Measurements from ENCODE around the gene MMEL1. TPM values are rescaled to one million over a fixed set of nuclear protein-coding genes. Genes with fewer than 3 reads are reported as not detected.

MMEL1 gene
- total RNA-seq, 1 experiment from 2014 or later: 0.46 TPM

- TF ChIP-seq CTCF (IDR thresholded peaks at IDR 0.05): no peak
- TF ChIP-seq TCF7L2 (IDR thresholded peaks at IDR 0.05; ENCODE audit: low read depth, low read length): no peak
- no peak for TF ChIP-seq SIN3A (IDR thresholded peaks at IDR 0.05; ENCODE audit: borderline replicate concordance, insufficient read depth, low read depth, low read length)
- no peak for TF ChIP-seq POLR2AphosphoS5 (IDR thresholded peaks at IDR 0.05; ENCODE audit: low read depth, low read length)
- no peak for TF ChIP-seq REST (IDR thresholded peaks at IDR 0.05; ENCODE audit: insufficient read depth in 1 of 2, low read depth in 2 of 2, low read length in 1 of 2)
- no TSS peak for BruUV-seq (replicated peaks)
- DNase-seq (ENCODE audit: low read depth, low spot score) (no peak), ATAC-seq (no peak)
- no peaks in the 10 kb centered on the region for H3K27me3 ChIP-seq (ENCODE audit: control insufficient read depth, insufficient read depth, low read length)
- H3K9me3 ChIP-seq (ENCODE audit: control insufficient read depth, insufficient read depth, low read depth, low read length): no peaks in the 10 kb centered on the region
- ChIA-PET POLR2A (no interaction called here), CTCF (no interaction called here)
- H3K36me3 ChIP-seq (ENCODE audit: control insufficient read depth, insufficient read depth, low read length): no peaks in the 10 kb centered on the region
- in situ Hi-C loops (cut with HindIII; ENCODE audit: low pct_unique_long_range_greater_than_20kb, low sequenced_read_pairs): no loop called here
- H3K4me3 ChIP-seq (ENCODE audit: low read depth in 2 of 2, low read length in 2 of 2): no peak overlapping the region
- no peaks in the 10 kb centered on the region for H3K4me1 ChIP-seq (ENCODE audit: control insufficient read depth, insufficient read depth, low read length)
- no peak overlapping the region for H3K27ac ChIP-seq (ENCODE audit: low read length)
- intact Hi-C loops (cut with micrococcal nuclease; ENCODE audit: unreplicated experiment): no loop called here
Measured at GRCh38 chr1:2597441-2598328, 35.1 kb downstream of the MMEL1 start.

DNA sequence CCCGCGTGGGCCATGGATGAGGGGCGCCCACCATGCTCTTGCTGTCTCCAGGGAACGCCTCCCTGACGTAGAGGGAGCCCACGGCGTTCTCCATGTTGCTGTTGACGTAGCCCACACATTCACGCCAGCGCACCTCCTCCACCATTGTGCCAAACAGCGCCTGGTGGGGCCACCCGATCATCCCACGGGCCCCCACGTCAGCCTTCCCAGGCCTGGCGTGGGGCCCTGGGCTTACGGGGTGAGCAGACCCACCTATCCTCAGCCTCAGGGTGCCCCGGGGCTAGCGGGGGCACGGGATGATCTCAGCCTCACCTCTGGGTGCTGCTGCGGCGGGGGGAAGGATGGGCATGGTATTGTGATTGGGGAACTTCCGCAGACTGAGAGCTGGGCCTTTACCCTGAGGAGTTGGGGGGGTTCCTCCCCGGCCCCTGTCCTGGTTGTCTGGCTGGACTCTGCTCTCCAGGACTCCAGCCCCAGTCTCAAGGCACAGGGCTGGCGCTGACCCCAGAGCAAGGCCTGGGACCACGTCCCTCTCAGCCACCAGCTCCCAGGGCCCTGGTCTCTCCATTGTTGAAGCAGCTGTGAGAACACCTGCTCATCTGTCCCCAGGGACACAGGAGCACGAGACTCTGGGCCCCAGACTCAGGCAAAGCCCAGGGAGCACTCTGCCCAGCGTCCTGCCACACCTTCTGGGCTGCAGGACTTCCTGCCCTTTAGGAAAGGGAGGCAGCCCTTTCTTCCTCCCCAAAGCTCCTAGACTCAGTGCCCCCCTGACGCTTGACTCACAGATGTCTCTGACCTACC lies 36.1 kb downstream of the MMEL1 start:
- BruUV-seq (replicated peaks): no TSS peak
- H3K4me3 ChIP-seq (ENCODE audit: low read depth in 2 of 2, low read length in 2 of 2): no peak overlapping the region
- H3K27ac ChIP-seq (ENCODE audit: low read length): no peak overlapping the region
- ATAC-seq (peak; percentile 15; the same call in 1 of the 2 replicates), DNase-seq (ENCODE audit: low read depth, low spot score) (no peak)
- intact Hi-C loops (cut with micrococcal nuclease; ENCODE audit: unreplicated experiment): no loop called here
- TF ChIP-seq TCF7L2 (IDR thresholded peaks at IDR 0.05; ENCODE audit: low read depth, low read length): no peak
- no peak for TF ChIP-seq POLR2AphosphoS5 (IDR thresholded peaks at IDR 0.05; ENCODE audit: low read depth, low read length)
- TF ChIP-seq REST (IDR thresholded peaks at IDR 0.05; ENCODE audit: insufficient read depth in 1 of 2, low read depth in 2 of 2, low read length in 1 of 2): no peak
- no peak for TF ChIP-seq CTCF (IDR thresholded peaks at IDR 0.05)
- TF ChIP-seq SIN3A (IDR thresholded peaks at IDR 0.05; ENCODE audit: borderline replicate concordance, insufficient read depth, low read depth, low read length): no peak
- H3K27me3 ChIP-seq (ENCODE audit: control insufficient read depth, insufficient read depth, low read length): no peaks in the 10 kb centered on the region
- H3K9me3 ChIP-seq (ENCODE audit: control insufficient read depth, insufficient read depth, low read depth, low read length): no peaks in the 10 kb centered on the region
- in situ Hi-C loops (cut with HindIII; ENCODE audit: low pct_unique_long_range_greater_than_20kb, low sequenced_read_pairs): no loop called here
- CTCF ChIA-PET: no interaction called here
- H3K36me3 ChIP-seq (ENCODE audit: control insufficient read depth, insufficient read depth, low read length): no peaks in the 10 kb centered on the region
- POLR2A ChIA-PET: no interaction called here
- no peaks in the 10 kb centered on the region for H3K4me1 ChIP-seq (ENCODE audit: control insufficient read depth, insufficient read depth, low read length)

Measured in Panc1 (cell line).